Measurements from ENCODE around the gene ZNF697. TPM values are rescaled to one million over a fixed set of nuclear protein-coding genes. Genes with fewer than 3 reads are reported as not detected.

Gene ZNF697
- total and polyA plus RNA-seq, 7 donors, result 1.3 to 4.9 (median 2.9) TPM

- Histone ChIP-seq H3K27ac (no peak overlapping the region), H3K4me3 (no peak overlapping the region), H3K27me3 (ENCODE audit: insufficient read depth in 3 of 3, low read length in 2 of 3) (peaks cover 0 to 3% (median 0%) of the 10 kb centered on the region in 3 donors), H3K4me1 (peaks cover 6% of the 10 kb centered on the region), H3K36me3 (ENCODE audit: insufficient read depth in 1 of 2, low read depth in 1 of 2) (no peaks in the 10 kb centered on the region), H3K9me3 (no peaks in the 10 kb centered on the region)
- no peak for ATAC-seq
- intact Hi-C loops (cut with DNase I), result no loop called here
- TF ChIP-seq CTCF (IDR thresholded peaks at IDR 0.05), result no peak
- DNase-seq, result no peak
- 78 to 87% (median 87%) methylated on average over 2 of the region's 2 CpGs for whole genome bisulfite sequencing, 3 donors
These were observed 3.1 kb upstream of the ZNF697 start for GRCh38 chr1:119651133-119651532.

- Histone ChIP-seq H3K36me3 (ENCODE audit: insufficient read depth in 1 of 2, low read depth in 1 of 2) (no peaks in the 10 kb centered on the region), H3K9me3 (no peaks in the 10 kb centered on the region), H3K27me3 (ENCODE audit: insufficient read depth in 3 of 3, low read length in 2 of 3) (no peaks in the 10 kb centered on the region), H3K4me1 (peaks cover 6% of the 10 kb centered on the region), H3K27ac (peak overlapping the region; percentile 93), H3K4me3 (peak overlapping the region; percentile 96)
- WGBS, 3 donors, result 14 to 16% (median 16%) methylated on average over 10 of the region's 10 CpGs
- DNase-seq (no peak), ATAC-seq (no peak)
- intact Hi-C loops (cut with DNase I), result loop anchor here (2.0 kb wide), 2 partner anchors 16 to 24 kb away; no protein-coding TSS in a partner anchor
- TF ChIP-seq CTCF (IDR thresholded peaks at IDR 0.05), result no peak
These were observed 546 bp upstream of the ZNF697 start for GRCh38 chr1:119648620-119649004.

GRCh38 chr1:119647228-119647733, 785 bp downstream of the ZNF697 start:
- DNase-seq (peak in 1 of 2 donors; percentile 56), ATAC-seq (peak in 2 of 4 donors; percentile 16 to 21)
- no peaks in the 10 kb centered on the region for H3K27me3 ChIP-seq (ENCODE audit: insufficient read depth in 3 of 3, low read length in 2 of 3)
- H3K4me3 ChIP-seq, result peak overlapping the region; percentile 96
- whole genome bisulfite sequencing, 3 donors, result 6% methylated on average over 16 to 18 of the region's 18 CpGs
- H3K27ac ChIP-seq, result peak overlapping the region; percentile 93
- intact Hi-C loops (cut with DNase I), result no loop called here
- no peak for TF ChIP-seq CTCF (IDR thresholded peaks at IDR 0.05)
- H3K36me3 ChIP-seq (ENCODE audit: insufficient read depth in 1 of 2, low read depth in 1 of 2), result no peaks in the 10 kb centered on the region
- H3K9me3 ChIP-seq, result no peaks in the 10 kb centered on the region
- peaks cover 6% of the 10 kb centered on the region for H3K4me1 ChIP-seq

DNA sequence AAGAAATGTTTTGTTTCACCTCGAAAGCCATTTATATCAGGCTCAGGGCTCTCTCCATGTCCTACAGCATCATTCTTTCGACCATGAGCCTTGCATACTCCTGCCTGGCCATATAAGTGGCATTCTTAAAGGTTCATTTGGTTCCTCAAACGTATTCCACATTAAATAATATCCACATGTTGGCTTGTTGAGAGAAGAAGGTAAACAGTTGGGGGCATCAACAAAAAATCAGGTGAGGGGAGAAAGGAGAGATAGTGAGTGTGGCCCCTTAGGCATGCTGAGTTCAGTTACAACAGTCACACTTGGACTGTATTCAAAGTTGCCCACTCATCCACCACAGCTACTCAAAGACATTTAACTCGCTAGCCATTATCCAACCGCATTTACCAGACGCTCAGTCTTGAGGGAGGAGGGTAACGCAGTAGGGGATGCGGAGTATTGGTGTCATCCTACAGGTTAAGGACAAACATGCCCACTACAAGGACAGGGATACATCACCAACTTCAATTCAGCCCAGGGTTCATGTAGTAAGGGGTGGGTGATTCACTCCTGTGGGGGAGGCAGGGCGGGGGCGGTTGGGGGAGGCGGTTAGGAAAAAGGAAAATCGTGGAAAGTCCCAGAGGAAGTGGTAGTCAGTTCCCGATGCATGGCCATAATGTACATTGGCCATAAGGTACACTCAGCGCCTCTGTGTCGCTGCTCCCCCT, 1.4 kb downstream of the ZNF697 start:
- DNase-seq (no peak), ATAC-seq (no peak)
- WGBS, 3 donors, result 56 to 70% (median 60%) methylated on average over 15 of the region's 15 CpGs
- no peaks in the 10 kb centered on the region for H3K27me3 ChIP-seq (ENCODE audit: insufficient read depth in 3 of 3, low read length in 2 of 3)
- intact Hi-C loops (cut with DNase I), result no loop called here
- no peaks in the 10 kb centered on the region for H3K36me3 ChIP-seq (ENCODE audit: insufficient read depth in 1 of 2, low read depth in 1 of 2)
- no peak overlapping the region for H3K27ac ChIP-seq
- no peak for TF ChIP-seq CTCF (IDR thresholded peaks at IDR 0.05)
- peaks cover 6% of the 10 kb centered on the region for H3K4me1 ChIP-seq
- H3K9me3 ChIP-seq, result no peaks in the 10 kb centered on the region
- peak overlapping the region; percentile 96 for H3K4me3 ChIP-seq
